ENCODE results near the gene RAB3GAP2.

Gene RAB3GAP2

GRCh38 chr1:220203816-220204215, 68.4 kb downstream of the RAB3GAP2 start:
- H3K79me2 ChIP-seq (ENCODE audit: insufficient read depth, low read length) = no peaks in the 10 kb centered on the region
- H2AFZ ChIP-seq (ENCODE audit: low read length) = no peak overlapping the region
- TF ChIP-seq EZH2phosphoT487 (IDR thresholded peaks at IDR 0.05; ENCODE audit: borderline replicate concordance) (no peak), CTCF (conservative IDR thresholded peaks at IDR 0.05; ENCODE audit: low read length) (no peak)
- no peaks in the 10 kb centered on the region for H3K9me3 ChIP-seq (ENCODE audit: insufficient read depth, low read depth, low read length)
- H3F3A ChIP-seq (ENCODE audit: low read depth) = no peaks in the 10 kb centered on the region
- no peaks in the 10 kb centered on the region for H3K4me1 ChIP-seq (ENCODE audit: insufficient read depth, low read length, poor library complexity, severe bottlenecking)
- no peaks in the 10 kb centered on the region for H3K27me3 ChIP-seq (ENCODE audit: insufficient read depth, low read length, poor library complexity, severe bottlenecking)
- H4K20me1 ChIP-seq (ENCODE audit: insufficient read depth, low read length, poor library complexity, severe bottlenecking) = no peaks in the 10 kb centered on the region
- H3K4me3 ChIP-seq (ENCODE audit: low read length, poor library complexity, severe bottlenecking) = no peak overlapping the region
- no peak overlapping the region for H3K4me2 ChIP-seq (ENCODE audit: low read depth, low read length, poor library complexity, severe bottlenecking)
- no peaks in the 10 kb centered on the region for H3K9me2 ChIP-seq (replicated peaks; ENCODE audit: low read depth, low read length)
- peaks cover 64% of the 10 kb centered on the region for H3K36me3 ChIP-seq (ENCODE audit: insufficient read depth, low read length)
- no peak overlapping the region for H3K9ac ChIP-seq (ENCODE audit: low read depth, low read length, poor library complexity, severe bottlenecking)

GRCh38 chr1:220198186-220199005, 73.9 kb downstream of the RAB3GAP2 start:
- Histone ChIP-seq H3K9ac (ENCODE audit: low read depth, low read length, poor library complexity, severe bottlenecking) (no peak overlapping the region), H3K36me3 (ENCODE audit: insufficient read depth, low read length) (peaks cover 52% of the 10 kb centered on the region; the same call in 1 of the 2 replicates), H2AFZ (ENCODE audit: low read length) (no peak overlapping the region), H3K9me3 (ENCODE audit: insufficient read depth, low read depth, low read length) (no peaks in the 10 kb centered on the region), H3K4me3 (ENCODE audit: low read length, poor library complexity, severe bottlenecking) (no peak overlapping the region), H3F3A (ENCODE audit: low read depth) (no peaks in the 10 kb centered on the region), H3K79me2 (ENCODE audit: insufficient read depth, low read length) (no peaks in the 10 kb centered on the region), H3K9me2 (replicated peaks; ENCODE audit: low read depth, low read length) (no peaks in the 10 kb centered on the region), H3K4me1 (ENCODE audit: insufficient read depth, low read length, poor library complexity, severe bottlenecking) (no peaks in the 10 kb centered on the region), H4K20me1 (ENCODE audit: insufficient read depth, low read length, poor library complexity, severe bottlenecking) (no peaks in the 10 kb centered on the region), H3K27me3 (ENCODE audit: insufficient read depth, low read length, poor library complexity, severe bottlenecking) (no peaks in the 10 kb centered on the region), H3K4me2 (ENCODE audit: low read depth, low read length, poor library complexity, severe bottlenecking) (no peak overlapping the region)
- no peak for TF ChIP-seq CTCF (conservative IDR thresholded peaks at IDR 0.05; ENCODE audit: low read length)
- TF ChIP-seq EZH2phosphoT487 (IDR thresholded peaks at IDR 0.05; ENCODE audit: borderline replicate concordance) = no peak

GRCh38 chr1:220195701-220196100, 76.6 kb downstream of the RAB3GAP2 start:
- no peaks in the 10 kb centered on the region for H4K20me1 ChIP-seq (ENCODE audit: insufficient read depth, low read length, poor library complexity, severe bottlenecking)
- no peak for TF ChIP-seq CTCF (conservative IDR thresholded peaks at IDR 0.05; ENCODE audit: low read length)
- no peak for TF ChIP-seq EZH2phosphoT487 (IDR thresholded peaks at IDR 0.05; ENCODE audit: borderline replicate concordance)
- no peak overlapping the region for H3K4me3 ChIP-seq (ENCODE audit: low read length, poor library complexity, severe bottlenecking)
- peaks cover 55% of the 10 kb centered on the region for H3K36me3 ChIP-seq (ENCODE audit: insufficient read depth, low read length)
- H3K4me2 ChIP-seq (ENCODE audit: low read depth, low read length, poor library complexity, severe bottlenecking) = no peak overlapping the region
- no peak overlapping the region for H3K9ac ChIP-seq (ENCODE audit: low read depth, low read length, poor library complexity, severe bottlenecking)
- no peaks in the 10 kb centered on the region for H3F3A ChIP-seq (ENCODE audit: low read depth)
- H2AFZ ChIP-seq (ENCODE audit: low read length) = no peak overlapping the region
- H3K9me2 ChIP-seq (replicated peaks; ENCODE audit: low read depth, low read length) = no peaks in the 10 kb centered on the region
- no peaks in the 10 kb centered on the region for H3K27me3 ChIP-seq (ENCODE audit: insufficient read depth, low read length, poor library complexity, severe bottlenecking)
- H3K4me1 ChIP-seq (ENCODE audit: insufficient read depth, low read length, poor library complexity, severe bottlenecking) = no peaks in the 10 kb centered on the region
- H3K9me3 ChIP-seq (ENCODE audit: insufficient read depth, low read depth, low read length) = no peaks in the 10 kb centered on the region
- no peaks in the 10 kb centered on the region for H3K79me2 ChIP-seq (ENCODE audit: insufficient read depth, low read length)
